HepG2 (cell line): ENCODE measurements around the gene ZCCHC7. TPM values are rescaled to one million over a fixed set of nuclear protein-coding genes. Genes with fewer than 3 reads are reported as not detected.

ENCODE experiments used
- ATAC-seq: fragments of 200-7000 bp; cut with Tn5 transposase; 3 replicates; pipeline ENCODE4 v1.9.1; 2020; ENCODE audit warnings: mild to moderate bottlenecking, moderate library complexity
- BruUV-seq: library from RNA; stranded (reverse); fragments of 400-500 nt; replicated peaks from 2 replicates; lab custom pipeline; 2021; lab: Mats Ljungman, UMichigan
- CTCF ChIA-PET: fragments of 300-600 bp; formaldehyde crosslinking; extraction: SDS; loops from one replicate; lab custom pipeline; 2021; ENCODE audit warnings: low total read pairs, inconsistent platforms, low intra/inter-chr PET ratio; lab: Yijun Ruan, JAX
- POLR2A ChIA-PET: fragments of 350-600 bp; sonication (Branson Sonifier 250); formaldehyde crosslinking; loops from one replicate; lab custom pipeline; 2020; ENCODE audit warnings: antibody characterized with exemption, inconsistent platforms; lab: Yijun Ruan, JAX
- DNase-seq: peaks from one replicate; pipeline ENCODE4 v3.0.0-alpha.2; 2015; ENCODE audit warnings: low spot score
- FAIRE-seq: peaks from 3 replicates; lab custom pipeline; 2011; peaks lifted over from hg19 to GRCh38; lab: Jason Lieb, UNC
- H2AFZ ChIP-seq: one replicate; pipeline ENCODE4 v1.6.1; 2011; ENCODE audit warnings: low read length, inconsistent platforms
- H3K27ac ChIP-seq: fragments of 300-600 bp; 3 replicates; pipeline ENCODE4 v1.8.0; 2011; ENCODE audit warnings: mixed run types, mild to moderate bottlenecking, mixed read lengths, low read length, inconsistent platforms; ENCODE audit not compliant: insufficient read depth; ENCODE audit errors: extremely low read length
- H3K27me3 ChIP-seq, 2 experiments: fragments of 200-600 bp in 1 of 2; 2 replicates in 1 of 2; 3 replicates in 1 of 2; pipeline versions ENCODE4 v1.6.0 to v1.8.0; 2011; ENCODE audit warnings: low read length in 2 of 2, mild to moderate bottlenecking in 2 of 2, moderate library complexity in 2 of 2, inconsistent platforms in 1 of 2; ENCODE audit not compliant: insufficient read depth in 2 of 2, control insufficient read depth in 1 of 2
- H3K36me3 ChIP-seq, 2 experiments: fragments of 200-600 bp in 1 of 2; replicated peaks in 1 of 2; 2 replicates in 1 of 2; 3 replicates in 1 of 2; pipeline versions ENCODE4 v1.5.1 to v1.8.0; 2011; ENCODE audit warnings: low read length in 2 of 2, inconsistent platforms in 1 of 2; ENCODE audit not compliant: insufficient read depth in 2 of 2, control insufficient read depth in 1 of 2
- H3K4me1 ChIP-seq: 2 replicates; pipeline ENCODE4 v1.5.1; 2012; ENCODE audit warnings: low read length, inconsistent platforms; ENCODE audit not compliant: insufficient read depth
- H3K4me2 ChIP-seq: 2 replicates; pipeline ENCODE4 v1.6.0; 2011; ENCODE audit warnings: low read depth, low read length, inconsistent platforms
- H3K4me3 ChIP-seq, 3 experiments: fragments of 200-600 bp in 1 of 3; sonication (generic), shearing (Covaris generic) in 1 of 3; replicated peaks in 1 of 3; 2 replicates each; pipeline ENCODE4 v1.5.1; 2011 to 2016; ENCODE audit warnings: low read length in 3 of 3, inconsistent platforms in 2 of 3, low read depth in 2 of 3, mild to moderate bottlenecking in 2 of 3, control low read depth in 1 of 3, mixed read lengths in 1 of 3; ENCODE audit not compliant: insufficient read depth in 1 of 3
- H3K79me2 ChIP-seq: one replicate; pipeline ENCODE4 v1.6.1; 2011; ENCODE audit warnings: low read length, inconsistent platforms; ENCODE audit not compliant: insufficient read depth
- H3K9ac ChIP-seq: 2 replicates; pipeline ENCODE4 v1.6.0; 2011; ENCODE audit warnings: mild to moderate bottlenecking, low read depth, low read length, inconsistent platforms; ENCODE audit not compliant: insufficient read depth
- H3K9me3 ChIP-seq: 2 replicates; pipeline ENCODE4 v1.5.1; 2012; ENCODE audit warnings: mild to moderate bottlenecking, low read length
- H4K20me1 ChIP-seq: 2 replicates; pipeline ENCODE4 v1.6.0; 2011; ENCODE audit warnings: inconsistent platforms, mild to moderate bottlenecking, low read length, moderate library complexity; ENCODE audit not compliant: insufficient read depth
- EEA1 ChIP-seq: sonication (generic); formaldehyde crosslinking; IDR thresholded peaks from 2 replicates; pipeline ENCODE4 v1.5.1; 2020; ENCODE audit warnings: mild to moderate bottlenecking, missing genetic modification reagents, borderline replicate concordance
- FOXA3 ChIP-seq: IDR thresholded peaks from 2 replicates; pipeline ENCODE4 v1.6.1; 2016; ENCODE audit warnings: missing genetic modification reagents, missing compliant biosample characterization
- KDM6A ChIP-seq: IDR thresholded peaks from 2 replicates; pipeline ENCODE4 v1.6.1; 2016; ENCODE audit warnings: low read depth
- MAFF ChIP-seq: IDR thresholded peaks from 2 replicates; pipeline ENCODE4 v1.6.1; 2011; ENCODE audit warnings: low read depth, low read length, improper control_type of control experiment
- MBD4 ChIP-seq: IDR thresholded peaks from 2 replicates; pipeline ENCODE4 v1.6.1; 2012; ENCODE audit warnings: low read length, inconsistent platforms, borderline replicate concordance
- MTA3 ChIP-seq: sonication (generic); formaldehyde crosslinking; IDR thresholded peaks from 2 replicates; pipeline ENCODE4 v1.4.0; 2020; ENCODE audit warnings: missing genetic modification reagents
- MXD4 ChIP-seq: IDR thresholded peaks from 2 replicates; pipeline ENCODE4 v1.6.1; 2016; ENCODE audit warnings: mild to moderate bottlenecking, missing biosample characterization, missing genetic modification reagents
- NFE2L2 ChIP-seq: fragments of 150-350 bp; IDR thresholded peaks from 2 replicates; pipeline ENCODE4 v1.6.1; 2014; ENCODE audit warnings: low read length
- POGZ ChIP-seq: sonication (generic); formaldehyde crosslinking; IDR thresholded peaks from 2 replicates; pipeline ENCODE4 v1.4.0; 2020; ENCODE audit warnings: mild to moderate bottlenecking, missing genetic modification reagents
- SOX5 ChIP-seq: IDR thresholded peaks from 2 replicates; pipeline ENCODE4 v1.6.1; 2016; ENCODE audit warnings: borderline replicate concordance
- TBX3 ChIP-seq: fragments of 450-650 bp; IDR thresholded peaks from 2 replicates; pipeline ENCODE4 v1.6.1; 2017; ENCODE audit warnings: antibody characterized with exemption, mild to moderate bottlenecking, inconsistent platforms, borderline replicate concordance
- TCF7 ChIP-seq: sonication (generic); IDR thresholded peaks from 2 replicates; pipeline ENCODE4 v1.6.1; 2016; ENCODE audit warnings: antibody characterized with exemption, low read depth
- YY1 ChIP-seq: IDR thresholded peaks from 2 replicates; pipeline ENCODE4 v1.6.1; 2011; ENCODE audit warnings: low read length, low read depth, moderate library complexity, mild to moderate bottlenecking; ENCODE audit not compliant: insufficient read depth, insufficient replicate concordance
- ZNF274 ChIP-seq: sonication (generic); formaldehyde crosslinking; IDR thresholded peaks from 2 replicates; pipeline ENCODE4 v1.5.1; 2020; ENCODE audit warnings: mild to moderate bottlenecking, missing genetic modification reagents
- ZNF644 ChIP-seq: IDR thresholded peaks from 2 replicates; pipeline ENCODE4 v1.6.1; 2016; ENCODE audit warnings: low read depth
- WGBS: methylation state at CpG from one replicate; pipeline ENCODE4 v1.1.6; 2017; ENCODE audit warnings: low lambda C conversion rate; 5-methylcytosine and 5-hydroxymethylcytosine counted together
- in situ Hi-C: cut with HindIII; loops from 2 replicates; pipeline ENCODE4 v1.10.0; 2017; ENCODE audit warnings: low pct_unique_long_range_greater_than_20kb; ENCODE audit not compliant: extremely low pct_ligation_motif_present
- intact Hi-C: fragments of 100-400 bp; cut with micrococcal nuclease; formaldehyde crosslinking; loops from one replicate; pipeline ENCODE4 v1.10.0; 2022; ENCODE audit not compliant: unreplicated experiment
- polyA plus RNA-seq, 8 experiments: library from polyadenylated mRNA; depleted of rRNA in 3 of 8; stranded (reverse) in 7 of 8; unstranded in 1 of 8; fragments of >200 nt; fragmentation: Illumina TruSeq in 4 of 8; extraction: Trizol in 4 of 8; gene quantifications; 2 replicates each; pipeline versions ENCODE4 v1.2.1 to v1.2.3, GENCODE V29; 2011 to 2016; ENCODE audit warnings: low read depth in 4 of 8, missing spikeins in 1 of 8, mixed read lengths in 1 of 8; ENCODE audit not compliant: insufficient read depth in 1 of 8
- total RNA-seq, 5 experiments: library from RNA; depleted of rRNA; stranded (reverse); fragments of >200 nt; fragmentation: Illumina TruSeq; extraction: Trizol; gene quantifications; 2 replicates each; pipeline ENCODE4 v1.2.3, GENCODE V29; 2016; ENCODE audit warnings: low read depth in 1 of 5
- TF ChIP-seq, protein P1 (sequence below): IDR thresholded peaks from 2 replicates; pipeline ENCODE4 v1.4.0; 2020; ENCODE audit warnings: mild to moderate bottlenecking, missing genetic modification reagents
- TF ChIP-seq, protein P2 (sequence below): IDR thresholded peaks from 2 replicates; pipeline ENCODE4 v1.6.1; 2016; ENCODE audit warnings: missing genetic modification reagents, missing compliant biosample characterization
- TF ChIP-seq, protein P3 (sequence below): IDR thresholded peaks from 2 replicates; pipeline ENCODE4 v1.6.1; 2016; ENCODE audit warnings: low read depth

The ZCCHC7 gene
- total and polyA plus RNA-seq, 2 of the 13 experiments (the other 11 are each of a cell fraction or from before 2014, with no cell fraction given) = 13.6 to 19.3 TPM

DNA sequence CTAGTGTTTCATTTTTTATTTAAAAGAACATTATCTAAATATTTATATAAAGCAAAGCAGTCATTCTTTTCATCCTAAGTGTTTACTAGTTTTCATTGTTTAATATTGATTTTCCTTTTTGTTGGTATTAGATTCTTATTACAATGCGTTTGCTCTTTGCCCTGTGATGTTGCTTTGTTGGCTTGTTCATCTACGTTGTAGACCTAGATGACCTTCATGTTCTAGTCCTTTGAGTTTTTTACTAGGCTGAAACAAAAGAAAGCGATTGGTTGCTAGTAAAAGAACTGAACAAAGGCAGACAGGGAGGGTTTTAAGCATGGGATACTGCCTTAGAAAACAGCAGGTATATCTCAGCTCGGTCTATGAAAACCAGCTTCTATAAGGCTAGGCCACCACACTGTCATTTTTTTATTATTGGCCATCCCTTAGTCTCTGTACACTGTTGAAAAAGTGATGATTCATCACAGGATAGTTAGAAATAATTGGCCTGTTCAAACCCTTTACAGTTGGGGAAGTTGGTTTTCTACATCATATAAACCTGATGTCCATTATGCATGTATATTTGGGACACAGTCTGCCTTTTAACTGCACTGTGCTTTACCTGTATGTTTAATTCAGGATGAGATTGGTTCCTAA, 119.0 kb downstream of the ZCCHC7 start:
- ATAC-seq (peak; percentile 75), DNase-seq (peak; percentile 45), FAIRE-seq (peak; percentile 39)
- Histone ChIP-seq H3K27me3 (no peaks in the 10 kb centered on the region), H3K4me3 (no peak overlapping the region), H4K20me1 (no peaks in the 10 kb centered on the region), H3K4me1 (peaks cover 19% of the 10 kb centered on the region), H3K27ac (peak overlapping the region; percentile 45), H3K36me3 (no peaks in the 10 kb centered on the region), H3K79me2 (peaks cover 3% of the 10 kb centered on the region), H3K4me2 (no peak overlapping the region), H3K9me3 (no peaks in the 10 kb centered on the region), H3K9ac (no peak overlapping the region), H2AFZ (no peak overlapping the region)
- no TSS peak for BruUV-seq
- WGBS = 46% methylated on average over 4 of the region's 4 CpGs
- ChIA-PET CTCF (no interaction called here), POLR2A (no interaction called here)
- in situ Hi-C loops (no loop called here), intact Hi-C loops (no loop called here)
- TF ChIP-seq ZNF644 (CRISPR knock-in tag) = peak; percentile 47; the same call in 1 of the 2 replicates
- no peak for TF ChIP-seq ZNF274 (CRISPR knock-in tag)
- no peak for TF ChIP-seq KDM6A (CRISPR knock-in tag)
- TF ChIP-seq FOXA3 (CRISPR knock-in tag) = peak; percentile 31; the same call in 1 of the 2 replicates
- TF ChIP-seq, protein P1, sequence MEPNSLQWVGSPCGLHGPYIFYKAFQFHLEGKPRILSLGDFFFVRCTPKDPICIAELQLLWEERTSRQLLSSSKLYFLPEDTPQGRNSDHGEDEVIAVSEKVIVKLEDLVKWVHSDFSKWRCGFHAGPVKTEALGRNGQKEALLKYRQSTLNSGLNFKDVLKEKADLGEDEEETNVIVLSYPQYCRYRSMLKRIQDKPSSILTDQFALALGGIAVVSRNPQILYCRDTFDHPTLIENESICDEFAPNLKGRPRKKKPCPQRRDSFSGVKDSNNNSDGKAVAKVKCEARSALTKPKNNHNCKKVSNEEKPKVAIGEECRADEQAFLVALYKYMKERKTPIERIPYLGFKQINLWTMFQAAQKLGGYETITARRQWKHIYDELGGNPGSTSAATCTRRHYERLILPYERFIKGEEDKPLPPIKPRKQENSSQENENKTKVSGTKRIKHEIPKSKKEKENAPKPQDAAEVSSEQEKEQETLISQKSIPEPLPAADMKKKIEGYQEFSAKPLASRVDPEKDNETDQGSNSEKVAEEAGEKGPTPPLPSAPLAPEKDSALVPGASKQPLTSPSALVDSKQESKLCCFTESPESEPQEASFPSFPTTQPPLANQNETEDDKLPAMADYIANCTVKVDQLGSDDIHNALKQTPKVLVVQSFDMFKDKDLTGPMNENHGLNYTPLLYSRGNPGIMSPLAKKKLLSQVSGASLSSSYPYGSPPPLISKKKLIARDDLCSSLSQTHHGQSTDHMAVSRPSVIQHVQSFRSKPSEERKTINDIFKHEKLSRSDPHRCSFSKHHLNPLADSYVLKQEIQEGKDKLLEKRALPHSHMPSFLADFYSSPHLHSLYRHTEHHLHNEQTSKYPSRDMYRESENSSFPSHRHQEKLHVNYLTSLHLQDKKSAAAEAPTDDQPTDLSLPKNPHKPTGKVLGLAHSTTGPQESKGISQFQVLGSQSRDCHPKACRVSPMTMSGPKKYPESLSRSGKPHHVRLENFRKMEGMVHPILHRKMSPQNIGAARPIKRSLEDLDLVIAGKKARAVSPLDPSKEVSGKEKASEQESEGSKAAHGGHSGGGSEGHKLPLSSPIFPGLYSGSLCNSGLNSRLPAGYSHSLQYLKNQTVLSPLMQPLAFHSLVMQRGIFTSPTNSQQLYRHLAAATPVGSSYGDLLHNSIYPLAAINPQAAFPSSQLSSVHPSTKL (CRISPR knock-in tag) = peak; percentile 37; the same call in 1 of the 2 replicates
- TF ChIP-seq, protein P2, sequence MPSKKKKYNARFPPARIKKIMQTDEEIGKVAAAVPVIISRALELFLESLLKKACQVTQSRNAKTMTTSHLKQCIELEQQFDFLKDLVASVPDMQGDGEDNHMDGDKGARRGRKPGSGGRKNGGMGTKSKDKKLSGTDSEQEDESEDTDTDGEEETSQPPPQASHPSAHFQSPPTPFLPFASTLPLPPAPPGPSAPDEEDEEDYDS (CRISPR knock-in tag) = no peak
- peak; percentile 59; the same call in 1 of the 2 replicates for TF ChIP-seq TBX3
- TF ChIP-seq MTA3 (CRISPR knock-in tag) = no peak
- TF ChIP-seq YY1 = no peak
- TF ChIP-seq MAFF = peak; percentile 48
- no peak for TF ChIP-seq EEA1 (CRISPR knock-in tag)
- TF ChIP-seq, protein P3, sequence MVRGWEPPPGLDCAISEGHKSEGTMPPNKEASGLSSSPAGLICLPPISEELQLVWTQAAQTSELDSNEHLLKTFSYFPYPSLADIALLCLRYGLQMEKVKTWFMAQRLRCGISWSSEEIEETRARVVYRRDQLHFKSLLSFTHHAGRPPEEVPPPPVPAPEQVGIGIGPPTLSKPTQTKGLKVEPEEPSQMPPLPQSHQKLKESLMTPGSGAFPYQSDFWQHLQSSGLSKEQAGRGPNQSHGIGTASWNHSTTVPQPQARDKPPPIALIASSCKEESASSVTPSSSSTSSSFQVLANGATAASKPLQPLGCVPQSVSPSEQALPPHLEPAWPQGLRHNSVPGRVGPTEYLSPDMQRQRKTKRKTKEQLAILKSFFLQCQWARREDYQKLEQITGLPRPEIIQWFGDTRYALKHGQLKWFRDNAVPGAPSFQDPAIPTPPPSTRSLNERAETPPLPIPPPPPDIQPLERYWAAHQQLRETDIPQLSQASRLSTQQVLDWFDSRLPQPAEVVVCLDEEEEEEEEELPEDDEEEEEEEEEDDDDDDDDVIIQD (CRISPR knock-in tag) = peak; percentile 78; the same call in 1 of the 2 replicates
- TF ChIP-seq NFE2L2 = peak; percentile 6; the same call in 1 of the 2 replicates
- no peak for TF ChIP-seq MBD4
- TF ChIP-seq MXD4 = no peak
- peak; percentile 91 for TF ChIP-seq SOX5 (CRISPR knock-in tag)
- peak; percentile 32; the same call in 1 of the 2 replicates for TF ChIP-seq TCF7
- TF ChIP-seq POGZ (CRISPR knock-in tag) = 0 out of 2 replicates have a peak, but pooled peaks have one; percentile 15
